Neural progenitor cell (in vitro differentiated cells): ENCODE results near the gene NR2F6. TPM values are rescaled to one million over a fixed set of nuclear protein-coding genes. Genes with fewer than 3 reads are reported as not detected.

Experiments used
- DNase-seq: peaks from one replicate; pipeline ENCODE4 v3.0.0-alpha.2; 2016; ENCODE audit warnings: low spot score
- H2AFZ ChIP-seq: fragments of 200-600 bp; sonication (generic); replicated peaks from 2 replicates; pipeline ENCODE4 v1.6.1; 2016; ENCODE audit warnings: antibody characterized with exemption
- H3F3A ChIP-seq: fragments of 200-600 bp; sonication (generic); 2 replicates; pipeline ENCODE4 v1.6.1; 2016; ENCODE audit warnings: antibody characterized with exemption, low read depth
- H3K27ac ChIP-seq: fragments of 200-600 bp; sonication (generic); 2 replicates; pipeline ENCODE4 v1.5.1; 2016; ENCODE audit warnings: mild to moderate bottlenecking
- H3K27me3 ChIP-seq: fragments of 200-600 bp; sonication (generic); 2 replicates; pipeline ENCODE4 v1.6.1; 2016; ENCODE audit warnings: mild to moderate bottlenecking, moderate library complexity
- H3K36me3 ChIP-seq: fragments of 200-600 bp; sonication (generic); 2 replicates; pipeline ENCODE4 v1.5.1; 2016
- H3K4me1 ChIP-seq: fragments of 200-600 bp; sonication (generic); 2 replicates; pipeline ENCODE4 v1.6.1; 2016; ENCODE audit warnings: mixed run types
- H3K4me2 ChIP-seq: fragments of 200-600 bp; sonication (generic); 2 replicates; pipeline ENCODE4 v1.6.1; 2016
- H3K4me3 ChIP-seq: fragments of 200-600 bp; sonication (generic); 2 replicates; pipeline ENCODE4 v1.5.1; 2016
- H3K79me2 ChIP-seq: fragments of 200-600 bp; sonication (generic); 2 replicates; pipeline ENCODE4 v1.6.1; 2016; ENCODE audit warnings: low read depth
- H3K9ac ChIP-seq: fragments of 200-600 bp; sonication (generic); 2 replicates; pipeline ENCODE4 v1.6.1; 2016
- H3K9me3 ChIP-seq: fragments of 200-600 bp; sonication (generic); 2 replicates; pipeline ENCODE4 v1.5.1; 2016; ENCODE audit warnings: low read depth
- H4K20me1 ChIP-seq: fragments of 200-600 bp; sonication (generic); 2 replicates; pipeline ENCODE4 v1.6.1; 2016; ENCODE audit warnings: low read depth
- H3K27ac Mint-ChIP-seq: 3 replicates; pipeline ENCODE4 v1.8.0; 2021; ENCODE audit warnings: mixed read lengths
- H3K27me3 Mint-ChIP-seq: 2 replicates; pipeline ENCODE4 v1.8.0; 2022; ENCODE audit warnings: low read depth, mild to moderate bottlenecking, inconsistent platforms, moderate library complexity, mixed read lengths; ENCODE audit not compliant: insufficient read depth
- H3K36me3 Mint-ChIP-seq: 3 replicates; pipeline ENCODE4 v1.8.0; 2021; ENCODE audit warnings: mixed read lengths
- H3K4me1 Mint-ChIP-seq: 3 replicates; pipeline ENCODE4 v1.8.0; 2021; ENCODE audit warnings: mixed read lengths
- H3K4me3 Mint-ChIP-seq: 3 replicates; pipeline ENCODE4 v1.8.0; 2021; ENCODE audit warnings: mild to moderate bottlenecking, moderate library complexity, mixed read lengths
- H3K9me3 Mint-ChIP-seq: 3 replicates; pipeline ENCODE4 v1.8.0; 2020; ENCODE audit warnings: mixed read lengths
- EZH2 ChIP-seq: fragments of 200-600 bp; sonication (generic); IDR thresholded peaks from 2 replicates; pipeline ENCODE4 v1.6.1; 2017; ENCODE audit warnings: antibody characterized with exemption, mild to moderate bottlenecking, moderate library complexity
- EZH2phosphoT487 ChIP-seq: fragments of 200-600 bp; sonication (generic); IDR thresholded peaks from 2 replicates; pipeline ENCODE4 v1.6.1; 2017; ENCODE audit warnings: antibody characterized with exemption
- total RNA-seq: library from RNA; depleted of rRNA; stranded (reverse); fragments of >200 nt; gene quantifications from 2 replicates; pipeline ENCODE4 v1.2.3, GENCODE V29; 2015; ENCODE audit warnings: low replicate concordance
- TF ChIP-seq, protein P1 (sequence below): fragments of 200-600 bp; sonication (generic); IDR thresholded peaks from 2 replicates; pipeline ENCODE4 v1.5.1; 2017; ENCODE audit warnings: antibody characterized with exemption, mild to moderate bottlenecking

The NR2F6 gene
- total RNA-seq, 1 donor from 2014 or later: 14.3 TPM

DNA sequence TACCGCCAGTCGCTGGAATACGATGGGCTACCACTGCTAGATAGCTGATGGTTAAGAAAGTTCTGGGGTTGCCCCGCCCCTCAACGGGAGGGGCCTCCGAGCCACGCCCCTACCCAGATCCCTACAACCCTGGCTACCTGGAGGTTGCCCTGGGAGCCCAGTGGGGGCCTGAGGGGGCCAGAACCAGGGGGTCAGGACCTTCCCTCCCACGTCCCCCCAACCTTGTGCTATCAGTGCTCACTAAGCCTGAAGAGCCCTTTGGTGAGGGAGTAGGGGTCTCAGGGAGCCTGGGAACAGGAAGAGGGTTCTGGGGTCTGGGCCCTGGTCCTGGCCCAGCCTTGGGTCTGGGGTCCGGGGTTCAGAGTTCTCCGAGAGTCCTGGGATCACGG, 10.8 kb downstream of the NR2F6 start:
- Mint-ChIP-seq H3K9me3 (no peaks in the 10 kb centered on the region), H3K4me3 (peak overlapping the region; percentile 76), H3K27ac (no peak overlapping the region), H3K36me3 (peaks cover 18% of the 10 kb centered on the region), H3K4me1 (peaks cover 11% of the 10 kb centered on the region), H3K27me3 (peaks cover 8% of the 10 kb centered on the region)
- Histone ChIP-seq H2AFZ (no peak overlapping the region), H3K27me3 (no peaks in the 10 kb centered on the region), H3K27ac (no peak overlapping the region), H3F3A (peaks cover 46% of the 10 kb centered on the region), H3K9me3 (no peaks in the 10 kb centered on the region), H3K4me2 (peak overlapping the region; percentile 87), H3K4me1 (peaks cover 17% of the 10 kb centered on the region), H3K4me3 (peak overlapping the region; percentile 80), H3K36me3 (no peaks in the 10 kb centered on the region), H3K79me2 (peaks cover 36% of the 10 kb centered on the region), H3K9ac (no peak overlapping the region), H4K20me1 (peaks cover 34% of the 10 kb centered on the region)
- TF ChIP-seq EZH2 (no peak), EZH2phosphoT487 (no peak)
- peak; percentile 76 for DNase-seq

DNA sequence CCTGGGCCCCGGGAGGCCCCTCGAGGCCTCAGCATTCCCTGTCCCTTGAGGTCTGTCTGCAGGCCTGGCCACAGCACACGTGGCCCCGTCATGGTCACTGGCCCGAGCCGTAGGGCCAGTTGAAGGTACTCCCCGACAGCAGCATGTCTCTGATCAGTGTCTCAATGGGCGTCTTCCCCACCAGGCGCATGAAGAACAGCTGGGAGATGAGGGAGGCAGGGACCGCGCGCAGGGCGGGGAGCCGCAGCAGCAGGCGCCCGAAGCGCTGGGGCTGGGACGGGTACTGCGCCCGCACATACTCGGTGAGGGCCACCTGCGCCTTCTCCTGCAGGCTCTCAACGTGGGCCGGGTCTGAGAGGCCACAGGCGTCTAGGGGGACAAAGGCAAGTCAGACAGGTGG, 13.5 kb downstream of the NR2F6 start:
- peaks cover 11% of the 10 kb centered on the region for H3K4me1 Mint-ChIP-seq
- no peak for DNase-seq
- H3K27ac ChIP-seq: no peak overlapping the region
- peaks cover 30% of the 10 kb centered on the region for H4K20me1 ChIP-seq
- H3K27me3 ChIP-seq: no peaks in the 10 kb centered on the region
- no peak for TF ChIP-seq EZH2phosphoT487
- TF ChIP-seq, protein P1, sequence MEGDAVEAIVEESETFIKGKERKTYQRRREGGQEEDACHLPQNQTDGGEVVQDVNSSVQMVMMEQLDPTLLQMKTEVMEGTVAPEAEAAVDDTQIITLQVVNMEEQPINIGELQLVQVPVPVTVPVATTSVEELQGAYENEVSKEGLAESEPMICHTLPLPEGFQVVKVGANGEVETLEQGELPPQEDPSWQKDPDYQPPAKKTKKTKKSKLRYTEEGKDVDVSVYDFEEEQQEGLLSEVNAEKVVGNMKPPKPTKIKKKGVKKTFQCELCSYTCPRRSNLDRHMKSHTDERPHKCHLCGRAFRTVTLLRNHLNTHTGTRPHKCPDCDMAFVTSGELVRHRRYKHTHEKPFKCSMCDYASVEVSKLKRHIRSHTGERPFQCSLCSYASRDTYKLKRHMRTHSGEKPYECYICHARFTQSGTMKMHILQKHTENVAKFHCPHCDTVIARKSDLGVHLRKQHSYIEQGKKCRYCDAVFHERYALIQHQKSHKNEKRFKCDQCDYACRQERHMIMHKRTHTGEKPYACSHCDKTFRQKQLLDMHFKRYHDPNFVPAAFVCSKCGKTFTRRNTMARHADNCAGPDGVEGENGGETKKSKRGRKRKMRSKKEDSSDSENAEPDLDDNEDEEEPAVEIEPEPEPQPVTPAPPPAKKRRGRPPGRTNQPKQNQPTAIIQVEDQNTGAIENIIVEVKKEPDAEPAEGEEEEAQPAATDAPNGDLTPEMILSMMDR: no peak
- TF ChIP-seq EZH2: no peak
- no peaks in the 10 kb centered on the region for H3K36me3 ChIP-seq
- H3K4me3 ChIP-seq: no peak overlapping the region
- H3K9me3 Mint-ChIP-seq: no peaks in the 10 kb centered on the region
- peaks cover 15% of the 10 kb centered on the region for H3K36me3 Mint-ChIP-seq
- H3K27me3 Mint-ChIP-seq: peaks cover 10% of the 10 kb centered on the region
- H3K9me3 ChIP-seq: no peaks in the 10 kb centered on the region
- H3K27ac Mint-ChIP-seq: no peak overlapping the region
- no peak overlapping the region for H3K4me3 Mint-ChIP-seq
- H3K9ac ChIP-seq: no peak overlapping the region
- peaks cover 36% of the 10 kb centered on the region for H3K79me2 ChIP-seq
- peaks cover 49% of the 10 kb centered on the region for H3F3A ChIP-seq
- no peak overlapping the region for H2AFZ ChIP-seq
- H3K4me2 ChIP-seq: no peak overlapping the region
- H3K4me1 ChIP-seq: peaks cover 20% of the 10 kb centered on the region

DNA sequence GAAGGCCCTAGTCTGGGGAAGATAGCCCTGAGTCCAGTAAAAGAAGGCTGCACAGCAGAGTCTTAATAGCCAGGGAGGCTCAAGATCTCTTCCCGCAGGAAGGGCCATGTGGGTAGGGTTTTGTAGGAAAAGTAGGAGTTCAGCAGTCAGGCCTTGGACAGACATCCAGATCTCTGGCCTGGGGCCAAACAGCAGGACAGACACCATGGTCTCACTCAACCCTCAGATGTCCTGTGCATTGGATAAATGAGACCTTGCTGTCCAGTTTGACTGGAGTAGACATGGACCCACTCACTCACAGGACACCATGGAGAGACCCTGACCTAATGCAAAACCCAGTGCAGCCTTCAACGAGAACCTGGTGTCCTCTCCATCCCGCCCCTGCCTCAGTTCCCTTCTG, 15.8 kb downstream of the NR2F6 start:
- no peaks in the 10 kb centered on the region for H3K27me3 ChIP-seq
- H3K27me3 Mint-ChIP-seq: peaks cover 13% of the 10 kb centered on the region
- no peak overlapping the region for H3K27ac ChIP-seq
- DNase-seq: no peak
- H3K4me1 Mint-ChIP-seq: peaks cover 9% of the 10 kb centered on the region
- H4K20me1 ChIP-seq: peaks cover 24% of the 10 kb centered on the region
- H3K4me2 ChIP-seq: no peak overlapping the region
- H3K27ac Mint-ChIP-seq: no peak overlapping the region
- H3K79me2 ChIP-seq: peaks cover 24% of the 10 kb centered on the region
- no peak overlapping the region for H3K4me3 ChIP-seq
- H3K4me3 Mint-ChIP-seq: no peak overlapping the region
- peaks cover 10% of the 10 kb centered on the region for H3K4me1 ChIP-seq
- no peaks in the 10 kb centered on the region for H3K36me3 ChIP-seq
- no peaks in the 10 kb centered on the region for H3K9me3 ChIP-seq
- no peaks in the 10 kb centered on the region for H3K9me3 Mint-ChIP-seq
- H3K9ac ChIP-seq: no peak overlapping the region
- TF ChIP-seq, protein P1: no peak
- no peak for TF ChIP-seq EZH2
- TF ChIP-seq EZH2phosphoT487: no peak
- no peak overlapping the region for H2AFZ ChIP-seq
- H3F3A ChIP-seq: peaks cover 46% of the 10 kb centered on the region
- peaks cover 15% of the 10 kb centered on the region for H3K36me3 Mint-ChIP-seq

DNA sequence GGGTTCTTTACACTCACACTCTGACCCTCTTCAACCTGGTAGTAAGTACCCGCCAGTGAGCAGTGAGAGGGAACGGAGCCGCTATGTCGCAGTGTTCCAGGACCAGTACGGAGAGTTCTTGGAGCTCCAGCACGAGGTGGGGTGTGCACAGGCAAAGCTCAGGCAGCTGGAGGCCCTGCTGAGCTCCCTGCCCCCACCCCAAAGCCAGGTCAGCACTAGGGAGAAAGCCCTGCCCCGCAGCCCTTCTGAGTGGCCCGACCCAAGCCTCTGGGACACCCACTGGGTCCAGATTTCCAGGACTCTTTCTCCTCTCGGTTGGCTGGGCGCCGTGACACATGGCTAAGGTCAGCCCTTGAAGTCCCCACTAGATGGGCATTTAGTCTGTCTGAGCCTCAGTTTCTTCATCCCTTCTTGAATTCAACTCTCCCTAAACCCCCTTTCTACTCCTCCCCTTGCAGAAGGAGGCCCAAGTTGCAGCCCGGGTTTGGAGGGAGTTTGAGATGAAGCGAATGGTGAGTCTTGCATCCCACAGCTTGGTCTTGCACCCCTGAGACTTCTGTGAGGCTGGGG, 17.8 kb downstream of the NR2F6 start:
- H3K79me2 ChIP-seq: peaks cover 4% of the 10 kb centered on the region
- TF ChIP-seq EZH2phosphoT487: no peak
- TF ChIP-seq EZH2: no peak
- TF ChIP-seq, protein P1: no peak
- no peak overlapping the region for H3K27ac ChIP-seq
- Mint-ChIP-seq H3K9me3 (no peaks in the 10 kb centered on the region), H3K4me3 (peak overlapping the region; percentile 89), H3K4me1 (peaks cover 6% of the 10 kb centered on the region), H3K36me3 (peaks cover 10% of the 10 kb centered on the region), H3K27me3 (peaks cover 10% of the 10 kb centered on the region), H3K27ac (no peak overlapping the region)
- H3K9me3 ChIP-seq: no peaks in the 10 kb centered on the region
- peak overlapping the region; percentile 22 for H3K4me2 ChIP-seq
- peaks cover 38% of the 10 kb centered on the region for H3F3A ChIP-seq
- no peaks in the 10 kb centered on the region for H3K36me3 ChIP-seq
- H3K4me3 ChIP-seq: no peak overlapping the region
- peaks cover 8% of the 10 kb centered on the region for H4K20me1 ChIP-seq
- H3K9ac ChIP-seq: no peak overlapping the region
- no peak for DNase-seq
- H3K4me1 ChIP-seq: peaks cover 3% of the 10 kb centered on the region
- no peaks in the 10 kb centered on the region for H3K27me3 ChIP-seq
- no peak overlapping the region for H2AFZ ChIP-seq
